Fibroblast of lung (primary cell): ENCODE measurements around the gene SPPL3. TPM values are rescaled to one million over a fixed set of nuclear protein-coding genes. Genes with fewer than 3 reads are reported as not detected.

Experiments
- DNase-seq, 2 donors: peaks; one replicate each; pipeline versions ENCODE4 v3.0.0 to v3.0.0-alpha.2; 2010; ENCODE audit warnings: low read depth in 2 of 2
- H2AFZ ChIP-seq: 2 replicates; pipeline ENCODE4 v1.5.1; 2012; ENCODE audit warnings: low read length, control low read depth, inconsistent platforms
- H3K27ac ChIP-seq: 2 replicates; pipeline ENCODE4 v1.5.1; 2011; ENCODE audit warnings: low read length, control low read depth; ENCODE audit not compliant: insufficient read depth
- H3K27me3 ChIP-seq: 2 replicates; pipeline ENCODE4 v1.5.1; 2011; ENCODE audit warnings: mild to moderate bottlenecking, low read length; ENCODE audit not compliant: control insufficient read depth, insufficient read depth
- H3K36me3 ChIP-seq: 2 replicates; pipeline ENCODE4 v1.5.1; 2011; ENCODE audit warnings: low read length; ENCODE audit not compliant: control insufficient read depth, insufficient read depth
- H3K4me1 ChIP-seq: 2 replicates; pipeline ENCODE4 v1.5.1; 2011; ENCODE audit warnings: low read length; ENCODE audit not compliant: control insufficient read depth, insufficient read depth; ENCODE audit errors: extremely low read depth
- H3K4me2 ChIP-seq: 2 replicates; pipeline ENCODE4 v1.5.1; 2011; ENCODE audit warnings: low read length, control low read depth; ENCODE audit not compliant: insufficient read depth; ENCODE audit errors: extremely low read depth
- H3K4me3 ChIP-seq, 4 experiments: fragments of 200-600 bp in 1 of 4; sonication (generic) in 1 of 4; replicated peaks in 1 of 4; 2 replicates each; pipeline ENCODE4 v1.5.1; 2011 to 2016; ENCODE audit warnings: low read length in 4 of 4, low read depth in 3 of 4, mild to moderate bottlenecking in 3 of 4, control low read depth in 2 of 4, inconsistent platforms in 1 of 4, mixed read lengths in 1 of 4; ENCODE audit not compliant: insufficient read depth in 1 of 4; ENCODE audit errors: control extremely low read depth in 1 of 4
- H3K79me2 ChIP-seq: 2 replicates; pipeline ENCODE4 v1.5.1; 2012; ENCODE audit warnings: mild to moderate bottlenecking, low read length, inconsistent platforms; ENCODE audit not compliant: control insufficient read depth, insufficient read depth
- H3K9ac ChIP-seq: 2 replicates; pipeline ENCODE4 v1.5.1; 2011; ENCODE audit warnings: mild to moderate bottlenecking, low read length, control low read depth; ENCODE audit not compliant: insufficient read depth
- H3K9me3 ChIP-seq: 2 replicates; pipeline ENCODE4 v1.5.1; 2012; ENCODE audit warnings: low read depth, low read length; ENCODE audit not compliant: control insufficient read depth, insufficient read depth
- H4K20me1 ChIP-seq: 2 replicates; pipeline ENCODE4 v1.5.1; 2011; ENCODE audit warnings: low read length; ENCODE audit not compliant: control insufficient read depth, insufficient read depth; ENCODE audit errors: extremely low read depth
- CTCF ChIP-seq, 2 donors: IDR thresholded peaks in 1 of 2; conservative IDR thresholded peaks in 1 of 2; 1 replicate in 1 of 2; 2 replicates in 1 of 2; pipeline ENCODE4 v1.5.1; 2011 to 2012; ENCODE audit warnings: low read length in 2 of 2, control low read depth in 1 of 2, inconsistent platforms in 1 of 2, low read depth in 1 of 2, mild to moderate bottlenecking in 1 of 2
- EZH2 ChIP-seq: IDR thresholded peaks from 2 replicates; pipeline ENCODE4 v1.5.1; 2012; ENCODE audit warnings: low read length, control low read depth, mild to moderate bottlenecking; ENCODE audit errors: missing control alignments
- polyA plus RNA-seq, 2 donors: library from polyadenylated mRNA; depleted of rRNA in 1 of 2; stranded (reverse) in 1 of 2; unstranded in 1 of 2; fragments of >200 nt; gene quantifications; 2 replicates each; pipeline ENCODE4 v1.2.1, GENCODE V29; 2011 to 2012; ENCODE audit warnings: missing spikeins in 1 of 2
- total RNA-seq: library from RNA; depleted of rRNA; stranded (reverse); fragments of >200 nt; gene quantifications from 2 replicates; pipeline ENCODE4 v1.2.1, GENCODE V29; 2014

SPPL3 gene
- total and polyA plus RNA-seq, 2 donors (not counting 1 experiment from before 2014, with no cell fraction given) = 7.1 to 41.4 TPM

- Histone ChIP-seq H3K4me3 (no peak overlapping the region), H3K9me3 (no peaks in the 10 kb centered on the region), H2AFZ (no peak overlapping the region), H3K4me2 (no peak overlapping the region), H3K79me2 (no peaks in the 10 kb centered on the region), H3K27me3 (peaks cover 2% of the 10 kb centered on the region), H3K36me3 (no peaks in the 10 kb centered on the region), H3K27ac (no peak overlapping the region), H3K4me1 (no peaks in the 10 kb centered on the region), H4K20me1 (no peaks in the 10 kb centered on the region), H3K9ac (no peak overlapping the region)
- TF ChIP-seq EZH2 (no peak), CTCF (conservative IDR thresholded peaks at IDR 0.05 in 1 of 2, IDR thresholded peaks at IDR 0.05 in 1 of 2; ENCODE audit: low read depth in 1 of 2, low read length in 2 of 2) (no peak)
- DNase-seq = no peak
These were observed 37.3 kb upstream of the SPPL3 start for GRCh38 chr12:120941412-120941811.

- Histone ChIP-seq H3K4me3 (no peak overlapping the region), H4K20me1 (no peaks in the 10 kb centered on the region), H3K4me2 (no peak overlapping the region), H3K79me2 (no peaks in the 10 kb centered on the region), H3K27me3 (peaks cover 2% of the 10 kb centered on the region), H3K9ac (no peak overlapping the region), H3K4me1 (no peaks in the 10 kb centered on the region), H3K36me3 (no peaks in the 10 kb centered on the region), H3K9me3 (no peaks in the 10 kb centered on the region), H2AFZ (no peak overlapping the region), H3K27ac (no peak overlapping the region)
- peak; percentile 9 to 33 for DNase-seq
- TF ChIP-seq EZH2 = no peak
- TF ChIP-seq CTCF (conservative IDR thresholded peaks at IDR 0.05 in 1 of 2, IDR thresholded peaks at IDR 0.05 in 1 of 2; ENCODE audit: low read depth in 1 of 2, low read length in 2 of 2) = no peak
These were observed 36.6 kb upstream of the SPPL3 start for GRCh38 chr12:120940799-120941198.

GRCh38 chr12:120940006-120940405 is 35.8 kb upstream of the SPPL3 start:
- Histone ChIP-seq H3K27me3 (peaks cover 2% of the 10 kb centered on the region), H3K79me2 (no peaks in the 10 kb centered on the region), H4K20me1 (no peaks in the 10 kb centered on the region), H3K9me3 (no peaks in the 10 kb centered on the region), H3K4me1 (no peaks in the 10 kb centered on the region), H3K4me3 (no peak overlapping the region), H3K36me3 (no peaks in the 10 kb centered on the region), H3K4me2 (no peak overlapping the region), H3K27ac (no peak overlapping the region), H3K9ac (no peak overlapping the region), H2AFZ (no peak overlapping the region)
- DNase-seq = no peak
- no peak for TF ChIP-seq EZH2
- no peak for TF ChIP-seq CTCF (conservative IDR thresholded peaks at IDR 0.05 in 1 of 2, IDR thresholded peaks at IDR 0.05 in 1 of 2; ENCODE audit: low read depth in 1 of 2, low read length in 2 of 2)
